Endothelial cell (in vitro differentiated cells): ENCODE measurements around the gene RERG. TPM values are rescaled to one million over a fixed set of nuclear protein-coding genes. Genes with fewer than 3 reads are reported as not detected.

ENCODE experiments used
- DNase-seq: peaks from one replicate; pipeline ENCODE4 v3.0.0; 2021; ENCODE audit warnings: low spot score
- H3K27ac Mint-ChIP-seq: one replicate; pipeline ENCODE4 v1.8.0; 2021; ENCODE audit warnings: mixed read lengths, inconsistent platforms; ENCODE audit not compliant: unreplicated experiment
- H3K27me3 Mint-ChIP-seq: one replicate; pipeline ENCODE4 v1.8.0; 2021; ENCODE audit warnings: mild to moderate bottlenecking, moderate library complexity, mixed read lengths, inconsistent platforms; ENCODE audit not compliant: unreplicated experiment
- H3K36me3 Mint-ChIP-seq: one replicate; pipeline ENCODE4 v1.8.0; 2021; ENCODE audit warnings: mild to moderate bottlenecking, low read depth, mixed read lengths, inconsistent platforms; ENCODE audit not compliant: unreplicated experiment
- H3K4me1 Mint-ChIP-seq: one replicate; pipeline ENCODE4 v1.8.0; 2021; ENCODE audit warnings: mild to moderate bottlenecking, mixed read lengths, inconsistent platforms; ENCODE audit not compliant: unreplicated experiment
- H3K4me3 Mint-ChIP-seq: one replicate; pipeline ENCODE4 v1.8.0; 2021; ENCODE audit warnings: mild to moderate bottlenecking, mixed read lengths, inconsistent platforms; ENCODE audit not compliant: unreplicated experiment
- H3K9me3 Mint-ChIP-seq: one replicate; pipeline ENCODE4 v1.8.0; 2021; ENCODE audit warnings: mixed read lengths, inconsistent platforms; ENCODE audit not compliant: unreplicated experiment
- CTCF ChIP-seq: fragments of 200-600 bp; sonication (generic); IDR thresholded peaks from one replicate; pipeline ENCODE4 v1.5.0; 2021; ENCODE audit warnings: antibody characterized with exemption; ENCODE audit not compliant: unreplicated experiment
- total RNA-seq: library from RNA; stranded (reverse); fragmentation: NEBNext Ultra II Directional; extraction: Animal tissue kit (Norgen Biotek cat#: 25700); gene quantifications from one replicate; pipeline ENCODE4 v1.2.1, GENCODE V29; 2021; ENCODE audit not compliant: unreplicated experiment

The RERG gene
- total RNA-seq, 1 donor from 2014 or later: 2.5 TPM

DNA sequence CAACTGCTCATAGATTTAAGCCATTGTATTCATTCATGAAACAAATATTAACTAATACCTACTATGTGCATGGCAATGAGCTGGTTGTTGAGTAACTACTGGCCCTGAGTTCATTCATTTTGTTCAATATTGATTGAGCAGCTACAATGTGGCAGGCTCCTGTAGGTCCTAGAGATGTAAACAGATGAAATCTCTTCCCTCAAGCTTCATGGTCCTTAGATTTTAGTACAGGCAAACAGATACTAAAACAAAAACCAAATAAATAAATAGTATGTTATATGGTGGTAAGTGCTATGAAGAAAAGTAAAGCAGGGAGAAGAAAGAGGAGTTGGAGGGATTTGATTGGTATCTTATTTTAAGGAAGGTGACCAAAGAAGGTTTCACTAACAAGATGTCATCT is 77.8 kb downstream of the RERG start:
- Mint-ChIP-seq H3K4me3 (no peak overlapping the region), H3K9me3 (no peaks in the 10 kb centered on the region), H3K36me3 (no peaks in the 10 kb centered on the region), H3K4me1 (peaks cover 12% of the 10 kb centered on the region), H3K27ac (no peak overlapping the region), H3K27me3 (no peaks in the 10 kb centered on the region)
- no peak for DNase-seq
- TF ChIP-seq CTCF: no peak

DNA sequence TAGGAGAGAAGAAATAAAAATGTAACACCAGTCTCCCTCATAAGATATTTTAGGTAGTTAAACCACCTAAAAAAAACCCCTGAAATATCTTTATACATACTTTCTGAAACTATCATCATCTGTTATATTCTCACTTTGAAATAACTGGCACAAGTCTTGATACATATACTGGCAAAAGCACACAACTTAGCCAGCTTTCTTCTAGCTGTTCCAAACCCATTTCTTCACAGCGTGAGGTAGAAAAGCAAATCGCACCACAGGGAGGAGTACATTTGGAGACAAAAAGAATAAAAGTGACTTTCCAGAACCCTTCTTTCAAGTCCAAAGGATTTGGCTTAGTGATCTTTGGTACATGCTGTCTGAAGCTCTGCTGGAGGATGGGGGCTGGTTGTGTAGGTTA is 78.5 kb downstream of the RERG start:
- TF ChIP-seq CTCF: no peak
- H3K27me3 Mint-ChIP-seq: no peaks in the 10 kb centered on the region
- no peaks in the 10 kb centered on the region for H3K9me3 Mint-ChIP-seq
- peaks cover 18% of the 10 kb centered on the region for H3K4me1 Mint-ChIP-seq
- H3K4me3 Mint-ChIP-seq: no peak overlapping the region
- DNase-seq: no peak
- H3K27ac Mint-ChIP-seq: no peak overlapping the region
- H3K36me3 Mint-ChIP-seq: no peaks in the 10 kb centered on the region

GRCh38 chr12:15131431-15131830 is 89.8 kb downstream of the RERG start:
- Mint-ChIP-seq H3K36me3 (no peaks in the 10 kb centered on the region), H3K9me3 (no peaks in the 10 kb centered on the region), H3K27me3 (peaks cover 3% of the 10 kb centered on the region), H3K4me3 (no peak overlapping the region), H3K4me1 (no peaks in the 10 kb centered on the region), H3K27ac (no peak overlapping the region)
- no peak for TF ChIP-seq CTCF
- DNase-seq: no peak

DNA sequence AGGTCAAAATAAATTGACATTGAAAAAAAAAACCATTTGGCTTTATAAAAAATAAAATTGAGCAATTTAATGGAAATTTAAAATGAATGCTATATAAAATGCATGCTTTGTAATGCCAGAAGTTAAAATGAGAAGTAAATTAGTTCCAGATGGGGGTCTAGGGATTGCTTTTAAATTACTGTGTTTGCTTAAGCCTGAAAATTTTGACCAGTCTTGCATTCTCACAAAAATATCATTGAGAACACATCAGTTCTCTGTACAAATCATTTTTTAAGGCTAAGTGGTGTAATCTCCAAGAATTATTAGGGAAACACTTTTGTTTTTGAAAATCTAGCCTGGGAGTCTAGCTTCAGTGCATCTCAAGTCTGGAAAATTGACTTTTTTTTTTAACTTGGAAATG is 90.7 kb downstream of the RERG start:
- peaks cover 3% of the 10 kb centered on the region for H3K27me3 Mint-ChIP-seq
- DNase-seq: no peak
- H3K4me1 Mint-ChIP-seq: no peaks in the 10 kb centered on the region
- H3K4me3 Mint-ChIP-seq: no peak overlapping the region
- H3K27ac Mint-ChIP-seq: no peak overlapping the region
- no peaks in the 10 kb centered on the region for H3K9me3 Mint-ChIP-seq
- H3K36me3 Mint-ChIP-seq: no peaks in the 10 kb centered on the region
- no peak for TF ChIP-seq CTCF

GRCh38 chr12:15123401-15123800 is 97.8 kb downstream of the RERG start:
- TF ChIP-seq CTCF: no peak
- H3K27ac Mint-ChIP-seq: no peak overlapping the region
- H3K4me3 Mint-ChIP-seq: no peak overlapping the region
- DNase-seq: no peak
- H3K9me3 Mint-ChIP-seq: no peaks in the 10 kb centered on the region
- no peaks in the 10 kb centered on the region for H3K36me3 Mint-ChIP-seq
- peaks cover 3% of the 10 kb centered on the region for H3K4me1 Mint-ChIP-seq
- no peaks in the 10 kb centered on the region for H3K27me3 Mint-ChIP-seq
